NT2/D1 (cell line): Measurements from ENCODE around the gene FBXO46.

Experiments used
- SUZ12 ChIP-seq: IDR thresholded peaks from 2 replicates; pipeline ENCODE4 v1.6.1; 2011; ENCODE audit not compliant: insufficient read length, insufficient read depth; ENCODE audit errors: extremely low read depth
- ZNF274 ChIP-seq: IDR thresholded peaks from 2 replicates; pipeline ENCODE4 v1.6.1; 2011; ENCODE audit warnings: mild to moderate bottlenecking, low read depth, low read length

GRCh38 chr19:45753548-45753947 lies 22.9 kb upstream of the FBXO46 start:
- TF ChIP-seq ZNF274 (no peak), SUZ12 (no peak)
